ENCODE data around the gene SCUBE1. TPM values are rescaled to one million over a fixed set of nuclear protein-coding genes. Genes with fewer than 3 reads are reported as not detected.

The SCUBE1 gene
- total and polyA plus RNA-seq, 10 of the 15 experiments (the other 5 are each of a cell fraction or from before 2014, with no cell fraction given), result not detected

DNA sequence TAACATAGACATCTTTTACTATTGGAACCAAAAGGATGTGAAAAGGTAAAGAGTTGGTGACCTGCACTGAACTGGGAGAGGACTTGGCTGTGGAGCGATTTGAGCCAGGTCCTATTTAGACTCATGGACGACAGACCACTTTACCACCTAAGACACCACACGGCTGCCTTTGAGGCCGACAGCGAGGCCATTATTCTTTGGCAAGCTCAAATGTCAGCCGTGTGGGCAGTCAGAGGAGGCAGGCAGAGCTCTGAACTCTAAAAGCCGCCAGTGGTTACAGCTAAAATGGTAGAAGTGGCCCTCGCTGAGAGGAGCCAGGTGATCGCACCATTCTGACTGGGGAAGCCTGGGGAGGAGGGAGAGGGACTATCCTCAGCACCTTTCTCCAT lies 50.5 kb downstream of the SCUBE1 start (continued):
- TF ChIP-seq CEBPB (IDR thresholded peaks at IDR 0.05; ENCODE audit: borderline replicate concordance in 1 of 2, low read depth in 2 of 2, low read length in 2 of 2) (no peak), CHD4 (IDR thresholded peaks at IDR 0.05) (no peak), ESRRA (IDR thresholded peaks at IDR 0.05; ENCODE audit: low read length) (no peak), MEF2B (IDR thresholded peaks at IDR 0.05; ENCODE audit: partially characterized antibody, poor library complexity, severe bottlenecking) (no peak)
- TF ChIP-seq, protein P1, sequence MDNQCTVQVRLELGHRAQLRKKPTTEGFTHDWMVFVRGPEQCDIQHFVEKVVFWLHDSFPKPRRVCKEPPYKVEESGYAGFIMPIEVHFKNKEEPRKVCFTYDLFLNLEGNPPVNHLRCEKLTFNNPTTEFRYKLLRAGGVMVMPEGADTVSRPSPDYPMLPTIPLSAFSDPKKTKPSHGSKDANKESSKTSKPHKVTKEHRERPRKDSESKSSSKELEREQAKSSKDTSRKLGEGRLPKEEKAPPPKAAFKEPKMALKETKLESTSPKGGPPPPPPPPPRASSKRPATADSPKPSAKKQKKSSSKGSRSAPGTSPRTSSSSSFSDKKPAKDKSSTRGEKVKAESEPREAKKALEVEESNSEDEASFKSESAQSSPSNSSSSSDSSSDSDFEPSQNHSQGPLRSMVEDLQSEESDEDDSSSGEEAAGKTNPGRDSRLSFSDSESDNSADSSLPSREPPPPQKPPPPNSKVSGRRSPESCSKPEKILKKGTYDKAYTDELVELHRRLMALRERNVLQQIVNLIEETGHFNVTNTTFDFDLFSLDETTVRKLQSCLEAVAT (IDR thresholded peaks at IDR 0.05), result no peak

DNA sequence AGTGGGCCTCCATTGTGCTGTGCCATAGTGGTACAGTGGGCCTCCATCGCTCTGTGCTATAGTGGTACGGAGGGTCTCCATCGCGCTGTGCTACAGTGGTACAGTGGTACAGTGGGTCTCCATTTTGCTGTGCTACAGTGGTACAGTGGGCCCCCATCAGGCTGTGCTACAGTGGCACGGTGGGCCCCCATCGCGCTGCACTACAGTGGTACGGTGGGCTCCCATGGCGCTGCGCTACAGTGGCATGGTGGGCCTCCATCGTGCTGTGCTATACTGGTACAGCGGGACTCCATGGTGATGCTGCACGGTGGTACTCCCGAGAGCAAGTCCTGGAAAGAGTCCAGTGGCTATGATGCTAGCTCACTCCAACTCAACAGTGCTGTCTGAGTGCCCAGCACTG lies 51.8 kb downstream of the SCUBE1 start:
- ChIA-PET CTCF (no interaction called here), POLR2A (no interaction called here), RAD21 (ENCODE audit: unreplicated experiment) (no interaction called here), SMC1A (ENCODE audit: uncharacterized antibody, unreplicated experiment) (no interaction called here)
- intact Hi-C loops (cut with micrococcal nuclease; ENCODE audit: unreplicated experiment) (no loop called here), in situ Hi-C loops (cut with MboI) (no loop called here)
- Histone ChIP-seq H2AFZ (ENCODE audit: control insufficient read depth, low read depth, low read length) (no peak overlapping the region), H3K36me3 (ENCODE audit: control insufficient read depth in 2 of 2, insufficient read depth in 2 of 2, low read length in 1 of 2) (no peaks in the 10 kb centered on the region), H3K4me1 (ENCODE audit: control insufficient read depth, insufficient read depth, low read length) (no peaks in the 10 kb centered on the region), H3K9me3 (replicated peaks; ENCODE audit: control insufficient read depth, insufficient read depth, low read length) (no peaks in the 10 kb centered on the region), H3K9ac (ENCODE audit: control insufficient read depth, insufficient read depth, low read length) (no peak overlapping the region), H3K4me3 (no peak overlapping the region), H3K27me3 (replicated peaks in 1 of 2; ENCODE audit: control insufficient read depth in 2 of 2, insufficient read depth in 2 of 2, low read length in 1 of 2) (peaks cover 2 to 4% of the 10 kb centered on the region in 2 experiments; a peak in 3 of 4 replicates), H4K20me1 (ENCODE audit: control insufficient read depth, insufficient read depth) (no peaks in the 10 kb centered on the region), H3K4me2 (ENCODE audit: control insufficient read depth, insufficient read depth) (no peak overlapping the region), H3K79me2 (ENCODE audit: control insufficient read depth, insufficient read depth, low read length) (no peaks in the 10 kb centered on the region), H3K27ac (ENCODE audit: control insufficient read depth, insufficient read depth) (no peak overlapping the region)
- BruUV-seq (replicated peaks), result no TSS peak
- no peak for TF ChIP-seq ZNF622 (IDR thresholded peaks at IDR 0.05)
- TF ChIP-seq ESRRA (IDR thresholded peaks at IDR 0.05; ENCODE audit: low read length), result no peak
- no peak for TF ChIP-seq MYC (IDR thresholded peaks at IDR 0.05; ENCODE audit: insufficient read depth, insufficient read length, insufficient replicate concordance, low read length, severe bottlenecking)
- no peak for TF ChIP-seq CHD1 (IDR thresholded peaks at IDR 0.05; ENCODE audit: low read depth, low read length)
- TF ChIP-seq, protein P2, sequence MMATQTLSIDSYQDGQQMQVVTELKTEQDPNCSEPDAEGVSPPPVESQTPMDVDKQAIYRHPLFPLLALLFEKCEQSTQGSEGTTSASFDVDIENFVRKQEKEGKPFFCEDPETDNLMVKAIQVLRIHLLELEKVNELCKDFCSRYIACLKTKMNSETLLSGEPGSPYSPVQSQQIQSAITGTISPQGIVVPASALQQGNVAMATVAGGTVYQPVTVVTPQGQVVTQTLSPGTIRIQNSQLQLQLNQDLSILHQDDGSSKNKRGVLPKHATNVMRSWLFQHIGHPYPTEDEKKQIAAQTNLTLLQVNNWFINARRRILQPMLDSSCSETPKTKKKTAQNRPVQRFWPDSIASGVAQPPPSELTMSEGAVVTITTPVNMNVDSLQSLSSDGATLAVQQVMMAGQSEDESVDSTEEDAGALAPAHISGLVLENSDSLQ (IDR thresholded peaks at IDR 0.05), result no peak
- TF ChIP-seq, protein P3, sequence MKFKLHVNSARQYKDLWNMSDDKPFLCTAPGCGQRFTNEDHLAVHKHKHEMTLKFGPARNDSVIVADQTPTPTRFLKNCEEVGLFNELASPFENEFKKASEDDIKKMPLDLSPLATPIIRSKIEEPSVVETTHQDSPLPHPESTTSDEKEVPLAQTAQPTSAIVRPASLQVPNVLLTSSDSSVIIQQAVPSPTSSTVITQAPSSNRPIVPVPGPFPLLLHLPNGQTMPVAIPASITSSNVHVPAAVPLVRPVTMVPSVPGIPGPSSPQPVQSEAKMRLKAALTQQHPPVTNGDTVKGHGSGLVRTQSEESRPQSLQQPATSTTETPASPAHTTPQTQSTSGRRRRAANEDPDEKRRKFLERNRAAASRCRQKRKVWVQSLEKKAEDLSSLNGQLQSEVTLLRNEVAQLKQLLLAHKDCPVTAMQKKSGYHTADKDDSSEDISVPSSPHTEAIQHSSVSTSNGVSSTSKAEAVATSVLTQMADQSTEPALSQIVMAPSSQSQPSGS (IDR thresholded peaks at IDR 0.05; ENCODE audit: low read length), result no peak
- no peak for TF ChIP-seq JUND (IDR thresholded peaks at IDR 0.05; ENCODE audit: low read depth, low read length)
- TF ChIP-seq RB1 (IDR thresholded peaks at IDR 0.05; ENCODE audit: borderline replicate concordance), result no peak
- TF ChIP-seq, protein P4, sequence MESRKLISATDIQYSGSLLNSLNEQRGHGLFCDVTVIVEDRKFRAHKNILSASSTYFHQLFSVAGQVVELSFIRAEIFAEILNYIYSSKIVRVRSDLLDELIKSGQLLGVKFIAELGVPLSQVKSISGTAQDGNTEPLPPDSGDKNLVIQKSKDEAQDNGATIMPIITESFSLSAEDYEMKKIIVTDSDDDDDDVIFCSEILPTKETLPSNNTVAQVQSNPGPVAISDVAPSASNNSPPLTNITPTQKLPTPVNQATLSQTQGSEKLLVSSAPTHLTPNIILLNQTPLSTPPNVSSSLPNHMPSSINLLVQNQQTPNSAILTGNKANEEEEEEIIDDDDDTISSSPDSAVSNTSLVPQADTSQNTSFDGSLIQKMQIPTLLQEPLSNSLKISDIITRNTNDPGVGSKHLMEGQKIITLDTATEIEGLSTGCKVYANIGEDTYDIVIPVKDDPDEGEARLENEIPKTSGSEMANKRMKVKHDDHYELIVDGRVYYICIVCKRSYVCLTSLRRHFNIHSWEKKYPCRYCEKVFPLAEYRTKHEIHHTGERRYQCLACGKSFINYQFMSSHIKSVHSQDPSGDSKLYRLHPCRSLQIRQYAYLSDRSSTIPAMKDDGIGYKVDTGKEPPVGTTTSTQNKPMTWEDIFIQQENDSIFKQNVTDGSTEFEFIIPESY (IDR thresholded peaks at IDR 0.05), result no peak
- no peak for TF ChIP-seq ZZZ3 (IDR thresholded peaks at IDR 0.05; ENCODE audit: control insufficient read depth, insufficient read length, low read depth)
- no peak for TF ChIP-seq CREB1 (IDR thresholded peaks at IDR 0.05; ENCODE audit: low read depth)
- no peak for TF ChIP-seq IKZF1 (conservative IDR thresholded peaks at IDR 0.05)
- TF ChIP-seq JUNB (IDR thresholded peaks at IDR 0.05), result no peak
- no peak for TF ChIP-seq EZH2 (IDR thresholded peaks at IDR 0.05; ENCODE audit: borderline replicate concordance, control insufficient read depth, low read depth, low read length)
- FAIRE-seq (no peak), DNase-seq (ENCODE audit: low read depth, low spot score) (no peak), ATAC-seq (no peak)
- WGBS (ENCODE audit: insufficient coverage, insufficient replicate concordance, low lambda C conversion rate, missing lambda C conversion rate), result 71% methylated on average over 14 of the region's 14 CpGs

All from GM12878 (cell line).